Neural progenitor cell (in vitro differentiated cells): ENCODE data around the gene ANGPTL2.

Source experiments
- CTCF ChIP-seq: fragments of 200-600 bp; sonication (generic); IDR thresholded peaks from 2 replicates; pipeline ENCODE4 v1.5.1; 2017; ENCODE audit warnings: antibody characterized with exemption, mild to moderate bottlenecking
- EZH2 ChIP-seq: fragments of 200-600 bp; sonication (generic); IDR thresholded peaks from 2 replicates; pipeline ENCODE4 v1.6.1; 2017; ENCODE audit warnings: antibody characterized with exemption, mild to moderate bottlenecking, moderate library complexity

- TF ChIP-seq CTCF (no peak), EZH2 (no peak)
Observed at GRCh38 chr9:127142931-127143464, 20.6 kb upstream of the ANGPTL2 start.
